HG03457 (cell line): ENCODE data around the gene VSIG2.

ENCODE experiments used
- ATAC-seq: cut with Tn5 transposase; IDR thresholded peaks from one replicate; pipeline ENCODE4 v1.9.1; 2021; ENCODE audit warnings: moderate number of reproducible peaks; ENCODE audit not compliant: unreplicated experiment

The VSIG2 gene

DNA sequence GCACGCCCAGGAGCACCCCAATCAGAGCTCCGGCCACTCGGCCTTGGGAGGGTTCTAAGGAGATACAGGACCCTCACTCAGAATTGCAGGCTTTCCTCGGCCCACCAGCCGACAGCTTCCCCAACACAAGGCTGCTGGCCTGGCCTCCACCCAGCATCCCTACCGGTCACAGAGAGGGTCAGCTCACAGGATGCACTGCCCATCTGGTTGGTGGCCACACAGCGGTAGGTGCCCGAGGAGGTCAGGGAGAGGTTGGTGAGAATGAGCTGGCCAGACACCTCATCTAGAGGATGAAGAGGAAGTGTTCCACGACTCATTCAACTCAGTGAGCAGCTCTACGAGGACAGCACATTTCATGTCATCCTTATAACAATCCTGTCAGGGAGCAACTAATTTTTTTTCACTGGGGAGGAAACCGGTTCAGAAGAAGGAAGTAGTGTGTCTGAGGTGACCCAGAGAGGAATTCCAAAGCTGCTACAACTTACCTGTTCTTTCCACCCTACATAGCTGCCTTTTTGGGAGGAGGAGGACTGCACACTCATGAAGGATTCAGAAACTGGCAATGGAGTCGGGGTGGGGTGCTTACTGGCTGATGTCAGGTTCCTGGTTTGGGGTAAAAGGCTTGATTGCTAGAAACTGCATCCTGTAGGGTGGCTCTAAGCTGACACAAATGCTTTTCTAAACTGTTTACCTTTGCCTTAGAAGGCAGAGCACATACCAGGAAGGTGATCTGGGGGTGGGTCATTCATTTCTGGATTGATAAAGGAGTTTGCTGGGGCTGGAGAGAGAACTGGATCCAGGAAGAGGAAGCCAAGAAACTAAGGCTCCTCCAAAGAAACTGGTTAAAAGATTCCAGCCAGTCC, 3.3 kb downstream of the VSIG2 start:
- ATAC-seq: no peak

DNA sequence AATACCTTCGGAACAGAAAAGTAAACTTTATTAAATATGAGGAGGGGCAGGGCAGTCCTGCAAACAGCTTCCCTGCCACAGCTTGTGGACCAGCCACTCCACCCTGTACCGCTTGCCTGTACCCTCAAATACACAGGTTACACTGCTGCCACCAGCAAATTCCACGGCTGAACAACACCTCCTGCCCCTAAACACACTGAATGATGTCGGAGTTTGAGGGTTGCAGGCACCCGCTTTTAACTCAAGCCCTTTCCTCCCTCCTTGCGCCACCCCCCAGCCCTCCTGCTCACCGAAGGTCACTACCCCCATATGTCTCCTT, 4.0 kb downstream of the VSIG2 start:
- no peak for ATAC-seq

DNA sequence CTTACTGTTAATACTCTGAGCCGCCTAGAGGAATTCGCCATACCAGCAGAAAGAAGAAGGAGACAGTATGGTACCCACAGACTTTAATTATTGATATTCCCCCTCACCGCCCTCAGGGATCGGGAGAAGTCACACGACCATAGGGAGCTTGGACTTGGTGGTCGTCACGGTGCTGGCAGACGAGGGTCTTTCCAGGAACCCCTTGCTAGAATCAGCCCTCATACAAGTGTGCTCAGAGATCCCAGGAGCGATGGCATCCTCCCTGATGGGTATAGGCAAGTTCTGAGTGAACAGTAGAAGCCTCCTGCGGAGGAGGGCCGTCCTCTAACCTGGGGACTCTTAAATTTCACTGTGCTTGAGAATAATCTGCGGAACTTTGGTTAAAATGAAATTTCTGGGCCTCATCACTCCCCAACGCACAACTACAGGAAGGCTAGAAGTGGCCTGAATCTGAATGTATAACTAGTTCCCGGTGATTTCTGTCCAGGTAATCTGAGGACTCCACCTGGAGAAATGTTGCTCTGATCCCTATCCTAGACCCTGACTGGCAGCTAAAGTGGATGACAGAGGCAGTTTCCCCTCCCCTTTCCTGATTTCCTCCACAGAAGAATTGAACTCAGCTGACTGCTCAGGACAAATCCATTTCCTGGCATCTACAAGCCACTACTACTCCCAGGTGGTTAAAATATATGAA, 4.5 kb downstream of the VSIG2 start:
- ATAC-seq: no peak

DNA sequence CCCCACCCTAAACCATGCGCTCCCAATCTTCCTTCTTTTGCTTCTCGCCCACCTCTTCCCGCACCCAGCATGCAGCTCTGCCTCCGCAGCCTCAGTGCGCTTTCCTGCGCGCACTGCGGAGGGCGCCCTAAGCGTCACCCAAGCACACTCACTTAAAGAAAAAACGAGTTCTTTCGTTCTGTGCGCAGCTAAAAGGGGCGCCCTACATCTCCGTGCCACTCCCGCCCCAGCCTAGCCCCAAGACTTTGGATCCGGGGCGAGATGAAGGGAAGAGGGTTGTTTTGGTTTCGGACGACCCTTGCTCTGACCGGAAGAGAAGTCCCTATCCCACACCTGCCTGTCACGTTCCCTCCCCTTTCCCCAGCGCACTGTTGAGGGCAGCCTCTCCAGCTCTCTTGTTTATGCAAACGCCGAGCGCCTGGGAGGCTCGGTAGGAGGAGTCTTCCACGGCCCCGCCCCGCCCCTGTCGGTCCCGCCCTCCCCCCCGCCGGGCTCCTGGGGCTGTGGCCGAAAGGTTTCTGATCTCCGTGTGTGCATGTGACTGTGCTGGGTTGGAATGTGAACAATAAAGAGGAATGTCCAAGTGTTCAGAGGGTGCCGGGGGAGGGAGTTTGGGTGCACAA, 5.3 kb downstream of the VSIG2 start:
- peak; percentile 91 for ATAC-seq

DNA sequence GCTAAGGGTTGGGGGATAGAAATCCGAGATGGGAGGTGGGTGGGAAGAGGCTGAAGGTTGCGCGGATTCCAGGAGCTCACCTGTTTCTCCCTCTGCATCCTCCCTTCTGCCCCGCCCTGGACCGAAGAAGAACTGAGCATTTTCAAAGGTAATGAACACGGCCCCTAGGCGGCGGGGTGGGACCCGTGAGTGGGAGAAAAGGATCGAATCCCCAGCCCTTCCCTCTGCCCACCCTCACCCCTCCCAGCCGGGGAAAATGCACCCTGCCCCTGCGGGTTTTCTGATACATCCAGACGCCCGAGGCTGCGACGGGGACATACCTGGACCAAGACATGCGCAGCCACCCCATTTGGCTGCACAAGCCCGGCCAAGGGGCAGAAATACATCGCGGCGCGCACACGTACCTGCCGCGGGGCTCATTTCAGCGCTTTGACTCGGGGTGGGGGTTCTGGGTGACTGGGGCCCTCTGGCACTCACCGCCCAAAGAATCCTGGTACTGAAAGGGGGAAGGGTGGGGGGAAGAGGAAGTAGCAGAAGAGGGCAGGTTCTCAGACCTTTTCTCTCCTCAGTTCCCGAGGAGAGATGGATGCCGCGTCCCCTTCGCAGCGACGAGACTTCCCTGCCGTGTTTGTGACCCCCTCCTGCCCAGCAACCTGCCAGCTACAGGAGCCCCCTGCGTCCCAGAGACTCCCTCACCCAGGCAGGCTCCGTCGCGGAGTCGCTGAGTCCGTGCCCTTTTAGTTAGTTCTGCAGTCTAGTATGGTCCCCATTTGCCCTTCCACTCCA, 6.0 kb downstream of the VSIG2 start:
- no peak for ATAC-seq

DNA sequence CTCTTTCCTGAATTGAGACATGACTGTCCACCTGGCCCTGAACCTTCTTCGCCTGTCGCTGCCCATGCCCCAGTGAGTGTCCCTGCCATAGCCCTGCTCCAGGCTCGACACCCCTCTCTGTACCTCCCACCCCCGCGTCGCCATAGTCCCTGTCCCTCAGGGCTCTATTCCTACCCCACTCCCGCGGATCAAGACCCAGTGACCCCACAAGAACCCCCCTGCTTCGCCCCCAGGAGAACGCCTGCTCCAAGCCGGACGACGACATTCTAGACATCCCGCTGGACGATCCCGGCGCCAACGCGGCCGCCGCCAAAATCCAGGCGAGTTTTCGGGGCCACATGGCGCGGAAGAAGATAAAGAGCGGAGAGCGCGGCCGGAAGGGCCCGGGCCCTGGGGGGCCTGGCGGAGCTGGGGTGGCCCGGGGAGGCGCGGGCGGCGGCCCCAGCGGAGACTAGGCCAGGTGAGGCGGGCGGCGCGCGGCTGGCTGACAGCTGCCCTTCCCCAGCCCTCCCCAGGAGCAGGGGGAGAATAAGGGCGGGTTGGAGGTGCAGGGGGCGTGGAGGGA, 6.7 kb downstream of the VSIG2 start:
- ATAC-seq: no peak

DNA sequence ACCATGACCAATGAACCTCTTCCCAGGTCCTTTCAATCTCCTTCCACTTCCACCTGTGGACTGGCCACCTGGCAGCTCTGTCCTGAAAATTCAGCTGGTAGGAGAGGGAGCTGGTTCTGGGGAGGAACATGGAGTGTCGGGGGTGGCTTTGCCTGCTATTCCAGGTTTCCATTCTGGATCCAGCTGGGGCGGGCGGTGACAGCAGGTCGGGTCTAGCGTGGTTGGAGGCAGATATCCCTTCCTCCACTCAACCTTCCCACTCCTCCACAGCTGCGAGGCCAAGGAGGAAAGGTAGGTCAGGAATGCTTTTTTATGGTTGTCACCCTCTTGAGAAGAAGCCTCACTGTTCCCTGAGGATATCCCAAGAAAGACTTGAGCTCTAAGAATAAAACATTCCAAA, 9.0 kb downstream of the VSIG2 start:
- no peak for ATAC-seq

DNA sequence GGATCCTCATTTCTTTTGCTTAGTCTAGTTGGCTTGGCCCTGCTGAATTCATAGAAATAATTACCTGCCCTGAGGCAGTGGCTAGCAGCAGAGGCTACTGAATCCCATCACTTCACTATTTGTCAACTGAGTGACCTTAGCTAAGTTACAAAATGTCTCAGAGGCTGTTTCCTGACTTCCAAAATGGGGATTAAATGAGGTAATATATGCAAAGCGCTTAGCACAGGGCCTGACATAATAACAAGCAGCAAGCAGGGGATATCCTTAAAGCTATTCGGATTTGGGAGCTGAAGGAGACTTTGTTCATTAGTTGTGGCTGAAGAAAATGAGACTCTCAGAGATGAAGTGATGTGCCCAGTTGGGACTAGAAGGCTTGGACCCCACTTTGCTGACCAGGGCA, 9.5 kb downstream of the VSIG2 start:
- ATAC-seq: no peak

DNA sequence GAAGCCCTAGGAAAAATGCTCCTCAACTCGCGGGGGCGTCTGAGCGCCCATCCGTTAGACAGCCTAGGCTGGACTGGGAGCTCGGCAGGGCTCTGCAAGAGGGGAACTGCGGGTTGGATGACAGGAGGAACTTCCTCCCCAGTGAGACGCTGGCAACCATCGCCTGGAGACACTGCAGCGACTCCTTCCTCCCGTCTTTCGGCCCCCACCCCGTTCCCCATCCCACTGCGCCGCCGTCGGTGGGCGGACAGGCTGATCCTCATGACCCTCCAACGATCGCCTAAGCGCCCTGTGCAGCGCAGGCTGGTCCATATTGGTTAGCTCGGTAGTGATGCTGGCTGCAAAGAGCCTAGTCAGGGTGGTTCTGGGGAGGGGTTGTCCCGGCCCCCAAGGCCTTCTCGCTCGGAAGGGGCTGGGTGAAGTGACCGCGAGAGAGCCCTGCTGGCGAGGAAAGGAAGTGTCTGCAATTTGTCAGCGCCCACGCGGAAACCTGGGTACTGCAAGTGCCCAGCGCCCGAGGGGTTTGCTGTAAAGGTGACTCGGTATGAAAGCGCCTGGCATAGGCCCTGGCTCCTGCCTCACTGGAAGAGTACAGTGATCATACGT, 11.7 kb downstream of the VSIG2 start:
- ATAC-seq: peak; percentile 35

DNA sequence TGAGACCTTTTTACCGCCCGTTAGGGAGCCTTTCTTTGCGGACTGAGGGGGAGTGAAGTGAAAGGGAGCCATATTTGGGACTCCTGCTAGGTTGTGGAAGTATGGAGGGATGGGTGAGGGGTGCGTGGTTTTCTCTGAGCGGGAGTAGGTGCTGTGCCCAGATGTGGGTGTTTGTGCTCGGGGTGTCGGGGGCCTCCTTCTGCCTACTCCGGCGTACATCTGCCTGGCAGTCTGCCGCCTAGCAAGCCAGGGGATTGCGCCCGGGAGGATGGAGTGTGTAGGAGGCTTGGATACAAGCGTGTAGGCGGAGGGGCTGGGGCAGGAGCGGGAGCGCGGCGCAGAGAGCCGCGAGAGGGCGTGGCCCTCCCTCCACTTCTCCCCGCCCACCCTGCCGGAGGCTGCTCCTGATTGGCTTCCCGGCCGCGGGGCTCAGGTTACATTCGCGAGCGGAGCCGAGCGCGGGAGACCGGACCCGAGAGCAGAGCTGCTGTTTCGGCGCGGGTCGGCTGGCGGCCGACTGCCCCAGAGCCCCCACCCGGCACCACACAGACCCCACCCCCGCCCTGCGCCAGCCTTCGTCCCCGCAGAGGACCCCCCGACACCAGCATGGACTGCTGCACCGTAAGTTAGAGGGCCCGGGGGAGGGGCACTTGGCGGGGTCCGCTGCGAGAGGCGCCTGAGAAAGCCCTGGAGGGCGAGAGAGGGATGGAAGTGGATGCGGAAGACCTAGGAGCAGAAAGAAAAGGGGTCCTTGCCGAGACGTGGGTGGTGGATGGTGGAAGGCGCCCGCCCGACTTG, 12.4 kb downstream of the VSIG2 start, which contains the start of gene NRGN:
TSS of gene NRGN (plus strand) at position 464 of the 798 bp plus-strand sequence. CDS start at position 607, 143 bp downstream.
- peak; percentile 98 for ATAC-seq

DNA sequence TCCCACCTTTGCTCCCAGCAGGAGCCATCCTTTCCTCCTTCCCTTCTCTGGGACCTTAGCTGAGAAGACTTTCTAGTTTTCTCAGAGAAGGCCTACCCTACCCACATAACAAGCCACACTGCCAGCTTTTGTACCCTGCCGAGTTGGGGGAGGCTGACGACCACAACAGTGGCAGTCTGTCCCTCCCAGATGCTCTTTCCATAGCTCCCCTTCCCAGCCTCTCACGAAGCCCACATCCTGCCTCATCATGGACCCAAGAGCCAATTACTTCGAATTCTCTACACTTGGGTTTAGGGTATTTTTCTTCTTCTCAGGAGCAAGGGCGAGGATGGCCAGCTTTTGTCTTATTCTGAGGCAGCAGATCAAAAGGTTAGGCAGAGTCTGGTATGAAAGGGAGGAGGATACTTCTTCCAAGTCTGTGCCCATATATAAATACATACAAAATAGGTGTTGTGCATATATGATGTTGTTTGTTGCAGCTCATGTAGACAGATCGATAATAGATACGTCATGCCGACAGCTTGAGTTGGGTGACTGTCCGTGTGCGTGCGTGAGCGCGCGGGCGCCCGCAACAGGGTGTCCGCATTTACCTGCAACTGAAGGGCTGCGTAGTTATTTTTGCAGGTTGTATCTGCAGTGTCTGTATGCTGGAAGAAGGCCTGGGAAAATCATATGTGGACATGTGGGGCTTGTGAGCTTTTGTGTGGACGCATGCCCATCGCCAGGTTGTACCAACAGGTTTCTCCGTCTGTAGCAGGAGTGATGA, 13.2 kb downstream of the VSIG2 start:
- no peak for ATAC-seq

DNA sequence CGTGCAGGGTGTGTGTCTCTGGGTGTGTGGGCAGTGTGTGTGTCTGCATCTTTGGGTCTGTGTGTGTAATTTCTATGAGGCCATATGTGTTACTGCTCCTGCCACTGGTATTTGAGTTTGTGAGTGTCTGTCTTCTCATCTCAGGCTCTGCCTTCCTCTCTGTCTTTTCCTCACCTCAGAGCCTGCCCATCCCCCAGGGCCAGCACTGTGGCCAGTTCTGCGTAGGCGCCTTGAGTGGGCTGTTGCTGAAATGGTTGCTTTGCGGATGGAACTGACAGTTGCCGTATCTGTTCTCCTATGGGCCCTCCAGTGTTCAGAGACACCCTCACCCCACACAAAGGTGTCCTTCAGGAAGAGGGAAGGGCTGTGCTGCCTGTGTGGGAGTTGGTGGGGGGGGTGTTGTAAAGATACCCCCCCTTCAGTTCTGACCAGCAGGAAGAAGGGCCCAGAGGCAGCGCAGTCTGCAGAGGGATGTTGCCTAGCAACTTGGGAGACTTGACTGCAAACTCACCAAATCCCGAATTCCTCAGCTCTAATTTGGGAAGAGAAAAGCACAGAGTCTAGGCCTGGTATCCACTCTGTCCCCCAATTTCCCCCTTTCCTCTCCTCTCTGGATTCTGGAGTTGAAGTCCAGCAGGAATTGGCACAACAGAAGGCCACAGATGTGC, 14.3 kb downstream of the VSIG2 start:
- ATAC-seq: no peak

DNA sequence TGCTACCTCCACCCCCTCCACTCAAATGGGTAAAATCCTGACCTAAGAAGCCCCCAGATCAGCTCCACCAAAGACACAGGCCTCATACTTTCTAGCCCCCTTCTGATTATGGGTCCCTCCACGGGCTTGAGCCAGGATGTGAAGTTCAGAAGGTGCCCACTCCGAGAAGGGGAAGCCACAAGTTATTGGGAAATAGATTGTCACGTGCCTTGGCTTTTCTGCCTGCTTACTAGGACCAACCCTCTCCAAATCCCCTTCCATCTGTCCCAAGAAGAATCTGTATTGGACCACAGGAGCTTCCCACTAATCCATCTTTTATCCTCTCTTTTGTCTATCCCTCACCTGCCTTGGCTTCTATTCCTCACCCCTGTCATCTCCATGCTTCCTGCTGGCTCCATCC, 15.3 kb downstream of the VSIG2 start:
- ATAC-seq: no peak

DNA sequence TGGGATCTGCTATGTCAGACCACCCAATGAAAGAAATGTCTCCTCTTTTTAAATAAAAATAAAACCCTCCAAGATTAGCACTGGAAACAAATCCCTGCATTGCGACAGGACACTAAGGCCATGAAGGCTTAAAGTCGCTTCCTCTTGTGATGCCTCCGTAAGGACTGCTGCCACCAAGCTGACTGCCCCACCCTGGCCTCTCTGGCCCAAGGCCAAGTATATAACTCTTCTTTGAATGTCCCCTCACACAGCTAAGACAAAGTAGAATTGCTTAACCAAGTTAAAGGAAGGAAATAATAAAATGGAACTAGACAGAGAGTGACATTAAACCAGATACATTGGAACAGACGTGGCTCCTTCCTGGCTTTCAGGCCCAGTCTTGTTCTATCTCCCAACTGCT, 19.8 kb downstream of the VSIG2 start:
- no peak for ATAC-seq

DNA sequence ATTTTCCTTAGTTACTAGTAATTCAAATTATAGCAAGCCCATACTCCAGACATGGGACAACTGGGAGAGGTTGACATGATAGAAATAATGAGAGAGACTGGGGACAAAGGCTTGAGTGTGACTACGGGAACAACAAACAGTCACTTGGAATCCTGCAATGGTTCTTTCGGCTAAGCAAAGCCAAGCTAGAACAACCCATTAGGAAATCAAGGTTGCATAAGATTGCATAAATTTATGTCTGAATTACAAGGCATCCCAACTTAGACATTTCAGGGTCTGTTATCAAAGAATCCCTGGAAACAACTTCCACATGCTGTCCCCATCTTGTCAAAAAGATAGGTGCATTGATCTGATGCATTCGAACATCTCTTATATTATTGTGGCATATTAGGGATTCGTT, 22.5 kb downstream of the VSIG2 start:
- no peak for ATAC-seq

DNA sequence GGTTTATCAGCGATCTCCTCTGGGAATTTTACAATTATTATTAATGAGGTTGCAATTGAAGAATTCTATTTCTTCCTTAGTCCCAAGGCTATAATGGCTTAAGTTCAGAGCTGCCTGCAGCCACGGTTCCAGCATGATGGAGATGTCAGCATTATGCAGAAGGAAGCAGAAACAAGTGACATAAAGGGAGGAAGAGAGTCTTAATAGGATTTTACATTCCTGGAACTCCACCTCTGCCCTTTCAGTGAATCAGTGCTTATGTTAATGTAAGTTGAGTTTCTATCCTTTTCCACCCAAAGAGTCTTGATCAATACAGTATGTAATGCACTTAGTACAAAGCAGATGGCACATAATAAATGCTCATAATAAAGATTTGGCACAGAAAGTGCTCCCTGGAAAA, 23.9 kb downstream of the VSIG2 start:
- no peak for ATAC-seq

DNA sequence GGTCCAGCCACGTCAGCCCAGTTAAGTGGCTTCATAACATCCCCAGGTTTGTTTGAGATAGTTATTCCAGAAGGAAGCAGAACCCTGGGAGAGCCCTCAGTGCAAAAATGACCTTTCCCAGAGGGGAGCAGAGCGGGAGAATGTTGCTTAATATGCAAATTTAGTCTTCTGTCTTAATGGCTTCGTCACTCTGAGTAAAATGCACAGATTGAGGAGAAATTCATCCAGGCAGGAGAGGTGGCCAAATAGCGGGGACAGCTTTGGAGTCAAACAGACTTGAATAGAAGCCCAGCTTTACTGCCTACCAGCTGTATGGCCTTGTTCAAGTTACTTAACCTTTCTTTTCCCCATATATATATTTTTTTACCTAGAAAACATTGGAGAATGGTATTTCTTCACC, 24.6 kb downstream of the VSIG2 start:
- ATAC-seq: no peak

DNA sequence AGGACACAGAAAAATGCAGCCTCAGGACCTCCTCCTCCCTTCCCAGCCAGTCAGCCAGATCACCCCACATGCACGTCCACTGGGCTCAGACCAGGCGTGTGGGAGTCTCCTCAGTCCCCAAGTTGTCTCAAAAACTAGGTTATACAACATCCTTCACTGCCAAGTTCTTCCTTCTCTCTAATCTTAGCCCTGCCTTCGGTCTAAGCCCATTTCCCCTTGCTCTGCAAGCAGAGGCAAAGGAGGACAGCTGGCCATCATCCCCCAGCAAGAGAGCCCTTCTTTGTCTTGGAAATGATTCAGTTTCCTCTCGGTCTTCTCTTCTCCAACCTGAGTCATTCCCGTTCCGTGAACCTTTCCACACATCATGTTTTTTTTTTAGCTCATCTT, 26.3 kb downstream of the VSIG2 start:
- no peak for ATAC-seq
